Erythroblast (primary cell): Measurements from ENCODE around the gene OR52H1.

ENCODE experiments used
- DNase-seq, 2 experiments: peaks; one replicate each; lab custom pipeline; 2025; lab: John Stamatoyannopoulos, UW
- GATA1 ChIP-seq: IDR thresholded peaks from 2 replicates; pipeline ENCODE4 v1.6.1; 2011; ENCODE audit warnings: low read depth, mild to moderate bottlenecking, control low read depth, low read length, moderate library complexity
- POLR2A ChIP-seq: IDR thresholded peaks from 2 replicates; pipeline ENCODE4 v1.6.1; 2011; ENCODE audit warnings: mild to moderate bottlenecking, low read length

The OR52H1 gene

GRCh38 chr11:5556596-5557188, 8.4 kb upstream of the OR52H1 start:
- TF ChIP-seq GATA1: no peak
- no peak for TF ChIP-seq POLR2A
- DNase-seq: no peak

GRCh38 chr11:5553343-5553742, 5.0 kb upstream of the OR52H1 start:
- no peak for TF ChIP-seq GATA1
- TF ChIP-seq POLR2A: no peak
- no peak for DNase-seq

- DNase-seq: peak in 1 of 2 experiments; percentile 9
- TF ChIP-seq GATA1 (no peak), POLR2A (no peak)
Observed at GRCh38 chr11:5550440-5551095, 2.2 kb upstream of the OR52H1 start.

GRCh38 chr11:5547982-5548381, 358 bp downstream of the OR52H1 start:
- TF ChIP-seq GATA1 (no peak), POLR2A (no peak)
- DNase-seq: no peak

- DNase-seq: no peak
- no peak for TF ChIP-seq POLR2A
- TF ChIP-seq GATA1: no peak
Observed at GRCh38 chr11:5546457-5546856, 1.9 kb downstream of the OR52H1 start.

GRCh38 chr11:5541427-5541826, 6.9 kb downstream of the OR52H1 start:
- TF ChIP-seq POLR2A (no peak), GATA1 (no peak)
- DNase-seq: no peak

GRCh38 chr11:5536482-5536881, 11.9 kb downstream of the OR52H1 start:
- no peak for DNase-seq
- TF ChIP-seq GATA1 (no peak), POLR2A (no peak)

- DNase-seq: no peak
- TF ChIP-seq GATA1: no peak
- no peak for TF ChIP-seq POLR2A
Observed at GRCh38 chr11:5534046-5534445, 14.3 kb downstream of the OR52H1 start.

- no peak for DNase-seq
- TF ChIP-seq POLR2A (no peak), GATA1 (no peak)
Observed at GRCh38 chr11:5531053-5531831, 17.1 kb downstream of the OR52H1 start.

- TF ChIP-seq POLR2A: no peak
- TF ChIP-seq GATA1: no peak
Observed at GRCh38 chr11:5528495-5528894, 19.8 kb downstream of the OR52H1 start.

GRCh38 chr11:5527716-5528115, 20.6 kb downstream of the OR52H1 start:
- DNase-seq: no peak
- no peak for TF ChIP-seq POLR2A
- TF ChIP-seq GATA1: no peak

More at GRCh38 chr11:5528495-5528894, 19.8 kb downstream of the OR52H1 start:
- DNase-seq: no peak

GRCh38 chr11:5524756-5525155, 23.6 kb downstream of the OR52H1 start:
- DNase-seq: no peak
- TF ChIP-seq POLR2A (no peak), GATA1 (no peak)

GRCh38 chr11:5522308-5522707, 26.0 kb downstream of the OR52H1 start:
- no peak for DNase-seq
- TF ChIP-seq GATA1: no peak
- no peak for TF ChIP-seq POLR2A

GRCh38 chr11:5521540-5521939, 26.8 kb downstream of the OR52H1 start:
- TF ChIP-seq GATA1 (no peak), POLR2A (no peak)
- DNase-seq: no peak
